A172 (cell line): Measurements from ENCODE around the gene FFAR3. TPM values are rescaled to one million over a fixed set of nuclear protein-coding genes. Genes with fewer than 3 reads are reported as not detected.

Source experiments
- DNase-seq: peaks from one replicate; pipeline ENCODE4 v3.0.0-alpha.2; 2015; ENCODE audit warnings: low spot score
- total RNA-seq: library from RNA; depleted of rRNA; stranded (reverse); fragments of >200 nt; shearing (Covaris generic); gene quantifications from 2 replicates; pipeline ENCODE4 v1.2.3, GENCODE V29; 2014

FFAR3 gene
- total RNA-seq, 1 experiment from 2014 or later: not detected

GRCh38 chr19:35330475-35330874 is 27.8 kb upstream of the FFAR3 start:
- no peak for DNase-seq

- no peak for DNase-seq
Measured at GRCh38 chr19:35331551-35332214, 26.6 kb upstream of the FFAR3 start.

GRCh38 chr19:35332817-35333216 is 25.4 kb upstream of the FFAR3 start:
- DNase-seq: no peak

GRCh38 chr19:35334144-35334753 is 24.0 kb upstream of the FFAR3 start:
- no peak for DNase-seq

- DNase-seq: no peak
Measured at GRCh38 chr19:35336166-35336955, 21.9 kb upstream of the FFAR3 start.

- no peak for DNase-seq
Measured at GRCh38 chr19:35337097-35337983, 20.9 kb upstream of the FFAR3 start.

- no peak for DNase-seq
Measured at GRCh38 chr19:35337984-35338296, 20.3 kb upstream of the FFAR3 start.

GRCh38 chr19:35340431-35340830 is 17.8 kb upstream of the FFAR3 start:
- no peak for DNase-seq

- no peak for DNase-seq
Measured at GRCh38 chr19:35341006-35341405, 17.3 kb upstream of the FFAR3 start.

- no peak for DNase-seq
Measured at GRCh38 chr19:35341565-35342225, 16.6 kb upstream of the FFAR3 start.

- no peak for DNase-seq
Measured at GRCh38 chr19:35342430-35342829, 15.8 kb upstream of the FFAR3 start.

- DNase-seq: no peak
Measured at GRCh38 chr19:35344511-35345031, 13.7 kb upstream of the FFAR3 start.

GRCh38 chr19:35345671-35346111 is 12.6 kb upstream of the FFAR3 start:
- DNase-seq: no peak

GRCh38 chr19:35346193-35347052 is 11.8 kb upstream of the FFAR3 start:
- DNase-seq: no peak

GRCh38 chr19:35347171-35347929 is 10.9 kb upstream of the FFAR3 start, which contains the start of gene FFAR1:
FFAR1 (plus strand) TSS chr19:35347902; CDS start chr19:35351552, 3,650 bp downstream.
- no peak for DNase-seq

GRCh38 chr19:35347930-35348298 is 10.3 kb upstream of the FFAR3 start:
- no peak for DNase-seq

GRCh38 chr19:35348911-35349611 is 9.2 kb upstream of the FFAR3 start:
- no peak for DNase-seq

GRCh38 chr19:35349614-35350521 is 8.4 kb upstream of the FFAR3 start:
- DNase-seq: no peak
